AG10803 (cell line): ENCODE data around the gene KLF1.

Experiments used
- DNase-seq: peaks from one replicate; pipeline ENCODE4 v3.0.0; 2010; ENCODE audit warnings: low read depth
- H3K4me3 ChIP-seq: 2 replicates; pipeline ENCODE4 v1.5.1; 2011; ENCODE audit warnings: mild to moderate bottlenecking, low read length, control low read depth
- CTCF ChIP-seq: conservative IDR thresholded peaks from 2 replicates; pipeline ENCODE4 v1.5.1; 2011; ENCODE audit warnings: mild to moderate bottlenecking, low read length, control low read depth, inconsistent platforms

KLF1 gene

GRCh38 chr19:12882589-12882988, 4.4 kb downstream of the KLF1 start:
- TF ChIP-seq CTCF, result no peak
- no peak for DNase-seq
- H3K4me3 ChIP-seq, result no peak overlapping the region

- TF ChIP-seq CTCF, result no peak
- H3K4me3 ChIP-seq, result peak within 1 kb of the TSS; percentile 85
- peak; percentile 90 for DNase-seq
These were observed 5.7 kb downstream of the KLF1 start, which contains the start of gene DNASE2 for GRCh38 chr19:12881172-12881808. DNASE2 (minus strand) TSS chr19:12881449; CDS start chr19:12881375, 74 bp downstream.

- no peak for TF ChIP-seq CTCF
- DNase-seq, result no peak
- H3K4me3 ChIP-seq, result peak overlapping the region; percentile 85
These were observed 6.3 kb downstream of the KLF1 start for GRCh38 chr19:12880551-12881171.

DNA sequence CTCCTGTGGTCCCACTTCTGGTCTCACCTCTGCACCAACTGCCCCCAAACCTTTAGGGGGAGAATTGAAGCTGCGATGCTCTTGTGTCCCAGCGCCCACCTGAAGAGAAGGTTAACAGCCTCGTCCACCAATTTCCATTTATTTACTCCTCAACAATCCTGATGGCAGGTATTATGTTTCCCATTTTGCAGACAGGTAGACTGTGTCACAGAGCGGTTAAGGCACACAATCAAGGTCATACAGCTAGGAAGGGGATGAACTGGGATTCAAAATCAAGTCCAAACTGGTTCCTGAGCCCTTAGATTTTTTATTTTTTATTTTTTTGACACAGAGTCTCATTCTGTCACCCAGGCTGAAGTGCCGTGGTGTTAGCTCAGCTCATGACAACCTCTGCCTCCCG, 11.9 kb downstream of the KLF1 start:
- TF ChIP-seq CTCF, result no peak
- no peak overlapping the region for H3K4me3 ChIP-seq
- DNase-seq, result no peak

GRCh38 chr19:12873891-12874745, 12.9 kb downstream of the KLF1 start:
- no peak overlapping the region for H3K4me3 ChIP-seq
- no peak for DNase-seq
- no peak for TF ChIP-seq CTCF

GRCh38 chr19:12872941-12873890, 13.8 kb downstream of the KLF1 start:
- DNase-seq, result peak; percentile 30
- H3K4me3 ChIP-seq, result peak overlapping the region; percentile 13
- TF ChIP-seq CTCF, result 0 out of 2 replicates have a peak, but pooled peaks have one; percentile 7
